GM12878 (cell line): Measurements from ENCODE around the gene PCSK2. TPM values are rescaled to one million over a fixed set of nuclear protein-coding genes. Genes with fewer than 3 reads are reported as not detected.

Experiments used
- ATAC-seq: fragments of 200-7000 bp; cut with Tn5 transposase; 3 replicates; pipeline ENCODE4 v1.9.1; 2020; ENCODE audit warnings: mild to moderate bottlenecking, moderate library complexity
- BruUV-seq: library from RNA; stranded (reverse); fragments of 400-500 nt; replicated peaks from 2 replicates; lab custom pipeline; 2021; lab: Mats Ljungman, UMichigan
- CTCF ChIA-PET: fragments of 300-600 bp; sonication (Branson Sonifier 250); formaldehyde crosslinking; extraction: SDS; loops from one replicate; lab custom pipeline; 2021; ENCODE audit warnings: inconsistent platforms; lab: Yijun Ruan, JAX
- POLR2A ChIA-PET: fragments of 350-600 bp; formaldehyde crosslinking; extraction: SDS; loops from one replicate; lab custom pipeline; 2021; ENCODE audit warnings: inconsistent platforms; lab: Charles Lee
- RAD21 ChIA-PET: fragments of 300-600 bp; sonication (Branson Sonifier 250); formaldehyde crosslinking; loops from one replicate; lab custom pipeline; 2023; ENCODE audit warnings: antibody characterized with exemption; ENCODE audit not compliant: unreplicated experiment; lab: Charles Lee
- SMC1A ChIA-PET: fragments of 300-600 bp; sonication (Branson Sonifier 250); formaldehyde crosslinking; loops from one replicate; lab custom pipeline; 2023; ENCODE audit not compliant: unreplicated experiment, uncharacterized antibody; lab: Charles Lee
- DNase-seq: peaks from one replicate; pipeline ENCODE4 v3.0.0-alpha.2; 2011; ENCODE audit warnings: low read depth, low spot score
- FAIRE-seq: peaks from 3 replicates; lab custom pipeline; 2011; peaks lifted over from hg19 to GRCh38; lab: Jason Lieb, UNC
- H2AFZ ChIP-seq: 2 replicates; pipeline ENCODE4 v1.6.0; 2011; ENCODE audit warnings: low read depth, low read length, control low read depth; ENCODE audit not compliant: control insufficient read depth
- H3K27ac ChIP-seq: 2 replicates; pipeline ENCODE4 v1.5.1; 2011; ENCODE audit warnings: control low read depth; ENCODE audit not compliant: control insufficient read depth, insufficient read depth
- H3K27me3 ChIP-seq, 2 experiments: replicated peaks in 1 of 2; 2 replicates each; pipeline versions ENCODE4 v1.6.0 to v1.6.1; 2011; ENCODE audit warnings: low read length in 1 of 2; ENCODE audit not compliant: control insufficient read depth in 2 of 2, insufficient read depth in 2 of 2
- H3K36me3 ChIP-seq, 2 experiments: 2 replicates each; pipeline ENCODE4 v1.5.1; 2011; ENCODE audit warnings: low read length in 1 of 2; ENCODE audit not compliant: control insufficient read depth in 2 of 2, insufficient read depth in 2 of 2
- H3K4me1 ChIP-seq: 2 replicates; pipeline ENCODE4 v1.6.1; 2011; ENCODE audit warnings: mild to moderate bottlenecking, low read length, moderate library complexity, mixed read lengths; ENCODE audit not compliant: control insufficient read depth, insufficient read depth
- H3K4me2 ChIP-seq: 2 replicates; pipeline ENCODE4 v1.6.0; 2011; ENCODE audit warnings: control low read depth; ENCODE audit not compliant: control insufficient read depth, insufficient read depth
- H3K4me3 ChIP-seq: fragments of 200-600 bp; sonication (generic); 2 replicates; pipeline ENCODE4 v1.5.1; 2016
- H3K79me2 ChIP-seq: 2 replicates; pipeline ENCODE4 v1.6.0; 2011; ENCODE audit warnings: low read length; ENCODE audit not compliant: control insufficient read depth, insufficient read depth
- H3K9ac ChIP-seq: 2 replicates; pipeline ENCODE4 v1.8.0; 2011; ENCODE audit warnings: low read length, control low read depth, mixed read lengths; ENCODE audit not compliant: control insufficient read depth, insufficient read depth
- H3K9me3 ChIP-seq: replicated peaks from 3 replicates; pipeline ENCODE4 v1.5.1; 2011; ENCODE audit warnings: mild to moderate bottlenecking, low read length; ENCODE audit not compliant: control insufficient read depth, insufficient read depth
- H4K20me1 ChIP-seq: 2 replicates; pipeline ENCODE4 v1.6.0; 2011; ENCODE audit not compliant: control insufficient read depth, insufficient read depth
- DPF2 ChIP-seq: fragments of 450-650 bp; IDR thresholded peaks from 2 replicates; pipeline ENCODE4 v1.6.1; 2017; ENCODE audit warnings: mild to moderate bottlenecking
- HCFC1 ChIP-seq: fragments of 150-350 bp; IDR thresholded peaks from 2 replicates; pipeline ENCODE4 v1.6.1; 2014; ENCODE audit warnings: low read length
- IRF3 ChIP-seq: fragments of 450-650 bp; IDR thresholded peaks from 2 replicates; pipeline ENCODE4 v1.6.1; 2014; ENCODE audit warnings: mild to moderate bottlenecking
- JUNB ChIP-seq: IDR thresholded peaks from 2 replicates; pipeline ENCODE4 v1.6.1; 2016; ENCODE audit warnings: antibody characterized with exemption, mild to moderate bottlenecking
- NFXL1 ChIP-seq: fragments of 450-650 bp; IDR thresholded peaks from 2 replicates; pipeline ENCODE4 v1.6.1; 2017; ENCODE audit warnings: antibody characterized with exemption, mild to moderate bottlenecking, borderline replicate concordance
- RELA ChIP-seq: fragments of 450-650 bp; IDR thresholded peaks from 2 replicates; pipeline ENCODE4 v1.8.0; 2014; ENCODE audit warnings: borderline replicate concordance; ENCODE audit not compliant: partially characterized antibody
- RFX5 ChIP-seq: IDR thresholded peaks from 2 replicates; pipeline ENCODE4 v1.6.1; 2011; ENCODE audit warnings: low read depth, low read length, improper control_type of control experiment
- SMAD1 ChIP-seq: fragments of 450-650 bp; IDR thresholded peaks from 2 replicates; pipeline ENCODE4 v1.6.1; 2018; ENCODE audit warnings: mild to moderate bottlenecking, low read depth; ENCODE audit not compliant: partially characterized antibody
- SP1 ChIP-seq: IDR thresholded peaks from one replicate; pipeline ENCODE4 v1.6.1; 2011; ENCODE audit warnings: low read depth, low read length
- SPI1 ChIP-seq: IDR thresholded peaks from 2 replicates; pipeline ENCODE4 v1.6.1; 2011; ENCODE audit warnings: low read depth, mild to moderate bottlenecking, low read length, moderate library complexity, borderline replicate concordance; ENCODE audit not compliant: insufficient read depth
- SREBF1 ChIP-seq: IDR thresholded peaks from 2 replicates; pipeline ENCODE4 v1.6.1; 2012; ENCODE audit warnings: mild to moderate bottlenecking, low read length
- ZBED1 ChIP-seq: IDR thresholded peaks from 2 replicates; pipeline ENCODE4 v1.6.1; 2016; ENCODE audit warnings: borderline replicate concordance
- ZNF207 ChIP-seq: fragments of 450-650 bp; IDR thresholded peaks from 2 replicates; pipeline ENCODE4 v1.6.1; 2014; ENCODE audit warnings: antibody characterized with exemption, mild to moderate bottlenecking, borderline replicate concordance
- ZNF592 ChIP-seq: fragments of 450-650 bp; IDR thresholded peaks from 2 replicates; pipeline ENCODE4 v1.6.1; 2017; ENCODE audit warnings: mild to moderate bottlenecking, moderate library complexity
- ZZZ3 ChIP-seq: IDR thresholded peaks from 2 replicates; pipeline ENCODE4 v1.6.1; 2011; ENCODE audit warnings: low read depth; ENCODE audit not compliant: control insufficient read depth, insufficient read length
- WGBS: methylation state at CpG from one replicate; pipeline ENCODE4 v1.1.6; 2016; ENCODE audit warnings: low lambda C conversion rate; ENCODE audit not compliant: insufficient replicate concordance, insufficient coverage; ENCODE audit errors: missing lambda C conversion rate; 5-methylcytosine and 5-hydroxymethylcytosine counted together
- in situ Hi-C: fragments of 300-500 bp; cut with MboI; formaldehyde crosslinking; loops from 9 replicates; pipeline ENCODE4 v1.14.3; 2018; ENCODE audit warnings: mixed read lengths
- intact Hi-C: fragments of 100-400 bp; cut with micrococcal nuclease; formaldehyde crosslinking; loops from one replicate; pipeline ENCODE4 v1.14.2; 2022; ENCODE audit not compliant: unreplicated experiment
- polyA plus RNA-seq, 11 experiments: library from polyadenylated mRNA; depleted of rRNA in 4 of 11; unstranded in 6 of 11; stranded (reverse) in 5 of 11; fragments of >200 nt; fragmentation: Nextera tagmentation in 4 of 11; fragmentation: Illumina TruSeq in 1 of 11; extraction: Ambion mirVana in 4 of 11; extraction: Trizol in 1 of 11; gene quantifications; 1 replicate in 1 of 11; 2 replicates in 10 of 11; pipeline versions ENCODE4 v1.2.1 to v1.2.3, GENCODE V29; 2011 to 2016; ENCODE audit warnings: inconsistent platforms in 2 of 11, missing spikeins in 2 of 11, low read depth in 1 of 11
- total RNA-seq, 4 experiments: library from RNA; depleted of rRNA in 3 of 4; stranded (reverse); fragments of >200 nt in 3 of 4; fragmentation: Illumina TruSeq in 1 of 4; extraction: Trizol in 1 of 4; gene quantifications; 2 replicates each; pipeline versions ENCODE4 v1.2.1 to v1.2.3, GENCODE V29; 2013 to 2021

The PCSK2 gene
- total and polyA plus RNA-seq, 10 of the 15 experiments (the other 5 are each of a cell fraction or from before 2014, with no cell fraction given): not detected

- no peaks in the 10 kb centered on the region for H4K20me1 ChIP-seq
- H3K9ac ChIP-seq: no peak overlapping the region
- H3K9me3 ChIP-seq: no peaks in the 10 kb centered on the region
- intact Hi-C loops (no loop called here), in situ Hi-C loops (no loop called here)
- H2AFZ ChIP-seq: no peak overlapping the region
- ChIA-PET CTCF (no interaction called here), RAD21 (no interaction called here), POLR2A (no interaction called here), SMC1A (interaction anchor here (1.4 kb wide), 1 partner anchor 48 kb away, joined by 4 read pairs; no protein-coding TSS in a partner anchor)
- DNase-seq (no peak), FAIRE-seq (no peak), ATAC-seq (no peak)
- no peak overlapping the region for H3K4me2 ChIP-seq
- no peaks in the 10 kb centered on the region for H3K4me1 ChIP-seq
- H3K27me3 ChIP-seq: no peaks in the 10 kb centered on the region
- TF ChIP-seq ZBED1: no peak
- TF ChIP-seq ZZZ3: no peak
- no peak for TF ChIP-seq NFXL1
- TF ChIP-seq SPI1: no peak
- no peak for TF ChIP-seq DPF2
- TF ChIP-seq HCFC1: no peak
- TF ChIP-seq RFX5: no peak
- no peak for TF ChIP-seq RELA
- TF ChIP-seq SP1: no peak
- no peak for TF ChIP-seq ZNF207
- no peak for TF ChIP-seq SREBF1
- no peak for TF ChIP-seq IRF3
- no peak for TF ChIP-seq ZNF592
- TF ChIP-seq JUNB: no peak
- TF ChIP-seq SMAD1: no peak
- H3K27ac ChIP-seq: no peak overlapping the region
- no peak overlapping the region for H3K4me3 ChIP-seq
- no peaks in the 10 kb centered on the region for H3K79me2 ChIP-seq
- no peaks in the 10 kb centered on the region for H3K36me3 ChIP-seq
- no TSS peak for BruUV-seq
- WGBS: 11% methylated on average over 5 of the region's 5 CpGs
Measured at GRCh38 chr20:17523326-17523725, 296.5 kb downstream of the PCSK2 start.
